Stimulated activated CD4-positive, alpha-beta T cell treated with anti-CD3 and anti-CD28 coated beads, Interleukin-15, amount 100 ng/mL, for 48 hours (primary cell): ENCODE results near the gene SLC26A4.

Experiments
- DNase-seq, 2 donors: peaks; one replicate each; pipeline ENCODE4 v3.0.0-alpha.2; 2020; ENCODE audit warnings: low read depth in 2 of 2

The SLC26A4 gene

DNA sequence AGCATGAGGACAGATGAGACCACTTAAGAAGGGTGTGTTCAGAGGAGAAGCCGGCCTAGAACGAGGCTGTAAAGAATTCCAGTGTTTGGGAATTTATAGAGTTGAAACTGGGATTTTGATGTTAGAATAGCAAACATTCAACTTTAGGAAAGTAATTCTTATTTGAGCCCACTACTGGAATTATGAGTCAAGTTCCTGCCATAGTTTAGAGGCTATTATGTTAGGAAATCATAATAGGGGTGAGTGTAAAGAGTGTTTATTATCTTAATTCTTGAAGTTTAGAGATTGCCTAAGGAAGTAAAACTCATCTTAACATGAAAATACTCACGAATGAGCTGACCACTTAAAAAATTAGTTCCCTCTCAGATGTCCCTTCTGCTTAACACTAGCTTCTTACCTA, 85.4 kb downstream of the SLC26A4 start:
- DNase-seq: no peak

DNA sequence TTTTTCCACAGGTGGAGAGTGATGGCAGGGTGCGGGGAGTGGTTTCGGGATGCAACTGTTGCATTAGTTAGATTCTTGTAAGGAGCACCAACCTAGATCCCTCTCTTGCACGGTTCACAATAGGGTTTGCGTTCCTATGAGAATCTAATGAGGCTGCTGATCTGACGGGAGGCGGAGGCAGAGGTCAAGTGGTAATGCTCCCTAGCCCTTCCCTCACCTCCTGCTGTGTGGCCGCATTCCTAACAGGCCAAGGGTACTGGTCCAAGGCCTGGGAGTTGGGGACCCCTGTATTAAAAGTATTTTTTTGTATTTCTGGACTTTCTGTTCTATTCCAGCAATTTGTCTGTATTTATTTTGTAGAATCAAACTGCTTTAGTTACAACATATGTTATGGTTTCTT, 90.5 kb downstream of the SLC26A4 start:
- DNase-seq: no peak

DNA sequence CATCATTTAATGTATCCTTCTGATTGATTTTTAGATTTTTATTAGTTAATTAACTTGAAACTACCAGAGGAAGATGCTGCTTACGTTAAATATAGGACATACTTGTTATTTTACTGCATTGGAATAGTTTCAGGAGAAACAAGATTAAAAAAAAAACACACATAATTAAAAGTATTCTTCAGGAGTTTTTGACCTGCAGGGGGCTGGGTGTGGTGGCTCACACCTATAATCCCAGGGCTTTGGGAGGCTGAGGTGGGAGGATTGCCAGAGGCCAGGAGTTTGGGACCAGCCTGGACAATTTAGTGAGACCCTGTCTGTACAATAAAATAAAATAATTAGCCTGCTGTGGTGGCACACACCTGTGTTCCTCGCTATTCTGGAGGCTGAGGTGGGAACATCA, 94.0 kb downstream of the SLC26A4 start:
- DNase-seq: no peak

DNA sequence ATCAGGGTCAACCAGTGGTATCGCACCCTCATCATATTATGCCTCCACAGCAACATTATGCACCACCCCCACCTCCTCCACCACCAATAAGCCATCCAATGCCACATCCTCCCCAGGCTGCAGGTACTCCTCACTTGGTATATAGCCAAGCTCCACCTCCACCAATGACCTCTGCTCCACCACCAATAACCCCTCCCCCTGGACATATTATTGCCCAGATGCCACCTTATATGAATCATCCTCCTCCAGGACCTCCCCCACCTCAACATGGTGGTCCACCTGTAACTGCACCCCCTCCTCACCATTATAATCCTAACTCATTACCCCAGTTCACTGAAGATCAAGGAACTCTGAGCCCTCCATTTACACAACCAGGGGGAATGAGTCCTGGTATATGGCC, 98.0 kb downstream of the SLC26A4 start:
- no peak for DNase-seq

DNA sequence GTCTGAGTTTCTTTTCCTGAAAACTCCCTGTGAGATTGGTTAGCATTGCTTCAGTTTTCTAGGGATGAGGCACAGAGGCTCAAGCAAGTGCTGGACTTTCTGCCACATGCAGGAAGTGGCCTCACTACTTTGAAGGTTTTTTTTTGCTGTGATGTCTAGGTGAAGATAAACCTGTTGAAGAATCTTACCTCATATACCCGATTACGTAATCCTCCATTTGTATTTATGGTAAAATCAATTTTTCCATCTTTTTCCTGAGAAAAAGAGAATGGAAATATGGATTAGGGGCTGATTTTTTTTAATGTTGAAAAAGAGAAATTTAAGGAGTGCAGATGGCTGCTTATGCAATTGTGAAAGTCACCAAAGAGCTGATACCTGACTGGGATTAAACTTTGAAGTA, 106.8 kb downstream of the SLC26A4 start:
- DNase-seq: no peak
